Trophoblast cell (in vitro differentiated cells and primary cell): Measurements from ENCODE around the gene MRPS31.
"Not testable (repeated sequence)": the region's sequence is repeated elsewhere in the genome, so short reads cannot be mapped to it uniquely, and the experiment has no call there.

Experiments used
- DNase-seq, 2 donors: peaks; one replicate each; pipeline ENCODE4 v3.0.0-alpha.2; 2016
- H2AFZ ChIP-seq: 2 replicates; pipeline ENCODE4 v1.6.1; 2013; ENCODE audit warnings: low read length, moderate library complexity, mild to moderate bottlenecking; ENCODE audit not compliant: insufficient read depth, poor library complexity
- H2AK5ac ChIP-seq: 2 replicates; pipeline ENCODE4 v1.6.1; 2013; ENCODE audit warnings: mild to moderate bottlenecking, low read length
- H2BK120ac ChIP-seq: 2 replicates; pipeline ENCODE4 v1.6.1; 2013; ENCODE audit warnings: low read length, mild to moderate bottlenecking, moderate library complexity; ENCODE audit not compliant: insufficient read depth, poor library complexity
- H2BK12ac ChIP-seq: 2 replicates; pipeline ENCODE4 v1.6.1; 2013; ENCODE audit warnings: mild to moderate bottlenecking, low read length, moderate library complexity
- H2BK5ac ChIP-seq: 2 replicates; pipeline ENCODE4 v1.6.1; 2013; ENCODE audit warnings: low read length, low read depth, moderate library complexity, mild to moderate bottlenecking; ENCODE audit not compliant: poor library complexity
- H3K14ac ChIP-seq: 2 replicates; pipeline ENCODE4 v1.6.1; 2013; ENCODE audit warnings: mild to moderate bottlenecking, low read length
- H3K18ac ChIP-seq: 2 replicates; pipeline ENCODE4 v1.6.1; 2013; ENCODE audit warnings: mild to moderate bottlenecking, low read length
- H3K23ac ChIP-seq: 2 replicates; pipeline ENCODE4 v1.6.1; 2013; ENCODE audit warnings: low read length
- H3K27ac ChIP-seq: 2 replicates; pipeline ENCODE4 v1.5.1; 2013; ENCODE audit warnings: low read depth, mild to moderate bottlenecking, inconsistent platforms, low read length, moderate library complexity
- H3K27me3 ChIP-seq: 2 replicates; pipeline ENCODE4 v1.6.1; 2013; ENCODE audit warnings: inconsistent platforms, mild to moderate bottlenecking, low read length, moderate library complexity; ENCODE audit not compliant: insufficient read depth
- H3K36me3 ChIP-seq, 2 experiments: 1 replicate in 1 of 2; 2 replicates in 1 of 2; pipeline ENCODE4 v1.6.1; 2013; ENCODE audit warnings: low read length in 2 of 2, mild to moderate bottlenecking in 2 of 2, moderate library complexity in 1 of 2; ENCODE audit not compliant: insufficient read depth in 2 of 2, control insufficient read depth in 1 of 2
- H3K4ac ChIP-seq: 2 replicates; pipeline ENCODE4 v1.6.1; 2013; ENCODE audit warnings: low read depth, mild to moderate bottlenecking, low read length, moderate library complexity
- H3K4me1 ChIP-seq, 2 experiments: 1 replicate in 1 of 2; 2 replicates in 1 of 2; pipeline ENCODE4 v1.6.1; 2013; ENCODE audit warnings: low read length in 2 of 2, mild to moderate bottlenecking in 2 of 2, moderate library complexity in 1 of 2; ENCODE audit not compliant: insufficient read depth in 2 of 2, control insufficient read depth in 1 of 2
- H3K4me2 ChIP-seq: 2 replicates; pipeline ENCODE4 v1.6.1; 2013; ENCODE audit warnings: inconsistent platforms, mild to moderate bottlenecking, low read length, moderate library complexity
- H3K4me3 ChIP-seq: 2 replicates; pipeline ENCODE4 v1.5.1; 2013; ENCODE audit warnings: mild to moderate bottlenecking, low read depth, low read length, inconsistent platforms
- H3K79me1 ChIP-seq: one replicate; pipeline ENCODE4 v1.6.1; 2013; ENCODE audit warnings: low read length
- H3K79me2 ChIP-seq: 2 replicates; pipeline ENCODE4 v1.6.1; 2013; ENCODE audit warnings: low read length, mild to moderate bottlenecking; ENCODE audit not compliant: control insufficient read depth, insufficient read depth, poor library complexity
- H3K9ac ChIP-seq: 2 replicates; pipeline ENCODE4 v1.6.1; 2013; ENCODE audit warnings: mild to moderate bottlenecking, low read length
- H3K9me3 ChIP-seq: 2 replicates; pipeline ENCODE4 v1.6.1; 2013; ENCODE audit warnings: low read depth, mild to moderate bottlenecking, control low read depth, inconsistent platforms, low read length; ENCODE audit not compliant: insufficient read depth
- H4K12ac ChIP-seq: 2 replicates; pipeline ENCODE4 v1.6.1; 2013; ENCODE audit warnings: low read depth, mild to moderate bottlenecking, low read length, moderate library complexity
- H4K8ac ChIP-seq: 2 replicates; pipeline ENCODE4 v1.6.1; 2013; ENCODE audit warnings: low read depth, mild to moderate bottlenecking, low read length, moderate library complexity
- H4K91ac ChIP-seq: one replicate; pipeline ENCODE4 v1.6.1; 2013; ENCODE audit warnings: low read depth, mild to moderate bottlenecking, low read length, moderate library complexity
- WGBS: extraction: QIAGEN DNeasy Blood & Tissue Kit; methylation state at CpG from one replicate; pipeline ENCODE4 v1.1.7; 2013; ENCODE audit warnings: missing lambda C conversion rate; ENCODE audit not compliant: insufficient read length, insufficient coverage; ENCODE audit errors: extremely low coverage; 5-methylcytosine and 5-hydroxymethylcytosine counted together

Gene MRPS31

DNA sequence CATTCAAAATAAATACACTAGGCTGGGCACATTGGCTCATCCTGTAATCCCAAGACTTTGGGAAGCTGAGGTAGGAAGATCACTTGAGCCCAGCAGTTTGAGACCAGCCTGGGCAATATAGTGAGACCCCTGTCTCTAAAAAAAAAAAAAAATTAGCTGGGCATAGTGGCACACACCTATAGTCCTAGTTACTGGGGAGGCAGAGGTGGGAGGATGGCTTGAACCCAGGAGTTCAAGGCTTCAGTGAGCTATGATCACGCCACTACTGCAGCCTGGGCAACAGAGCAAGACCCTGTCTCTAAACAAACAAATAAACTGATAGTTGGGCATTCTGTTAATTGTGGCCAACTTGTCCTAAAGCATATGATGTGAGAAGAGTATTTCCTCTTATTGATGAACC lies 12.0 kb upstream of the MRPS31 start:
- H3K14ac ChIP-seq, H2AFZ ChIP-seq, H3K4me3 ChIP-seq, H3K79me2 ChIP-seq, H2BK12ac ChIP-seq, H4K8ac ChIP-seq, H2AK5ac ChIP-seq, H3K27me3 ChIP-seq, H4K91ac ChIP-seq, H3K79me1 ChIP-seq, H2BK120ac ChIP-seq, H3K18ac ChIP-seq, H3K27ac ChIP-seq, H4K12ac ChIP-seq, H3K23ac ChIP-seq, H3K9me3 ChIP-seq, H3K36me3 ChIP-seq, H3K9ac ChIP-seq, H3K4ac ChIP-seq, DNase-seq, H3K4me2 ChIP-seq, H2BK5ac ChIP-seq, H3K4me1 ChIP-seq: not testable (repeated sequence)
- WGBS, result no CpG with 5 or more reads among the region's 1 CpG

DNA sequence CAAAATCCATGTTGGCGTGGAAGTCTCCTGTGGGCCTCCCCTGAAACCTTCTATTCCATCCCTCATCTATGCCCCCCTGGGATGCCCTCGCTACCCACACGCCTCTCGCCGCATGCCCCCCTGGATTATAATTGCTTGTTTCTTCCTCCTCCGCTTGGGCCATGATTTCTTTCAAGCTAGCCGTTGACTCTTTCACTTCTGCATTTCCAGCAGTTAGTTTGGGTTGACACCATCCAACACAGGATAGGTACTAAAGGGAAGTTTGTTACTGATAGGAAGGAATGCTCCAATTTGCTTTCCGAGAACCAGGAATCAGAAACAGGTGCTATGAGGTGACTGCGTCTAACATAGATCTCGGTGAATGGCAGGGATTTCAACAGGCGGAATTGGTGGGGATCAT lies 10.7 kb upstream of the MRPS31 start:
- no peaks in the 10 kb centered on the region for H3K79me1 ChIP-seq
- no peak overlapping the region for H3K9ac ChIP-seq
- no CpG with 5 or more reads among the region's 11 CpGs for WGBS
- no peak overlapping the region for H4K91ac ChIP-seq
- no peak overlapping the region for H3K4ac ChIP-seq
- no peak overlapping the region for H3K14ac ChIP-seq
- no peak overlapping the region for H2BK5ac ChIP-seq
- no peaks in the 10 kb centered on the region for H3K79me2 ChIP-seq
- no peak overlapping the region for H2BK120ac ChIP-seq
- H3K27ac ChIP-seq, result no peak overlapping the region
- no peak overlapping the region for H3K4me3 ChIP-seq
- no peak overlapping the region for H2AK5ac ChIP-seq
- no peak overlapping the region for H2AFZ ChIP-seq
- H2BK12ac ChIP-seq, result no peak overlapping the region
- H3K36me3 ChIP-seq, result no peaks in the 10 kb centered on the region
- H3K4me2 ChIP-seq, result no peak overlapping the region
- DNase-seq, result no peak
- no peaks in the 10 kb centered on the region for H3K27me3 ChIP-seq
- no peak overlapping the region for H4K8ac ChIP-seq
- H3K23ac ChIP-seq, result no peak overlapping the region
- H4K12ac ChIP-seq, result no peak overlapping the region
- H3K9me3 ChIP-seq, result no peaks in the 10 kb centered on the region
- H3K4me1 ChIP-seq, result peaks cover under 1 to 2% of the 10 kb centered on the region in 2 experiments
- no peak overlapping the region for H3K18ac ChIP-seq

DNA sequence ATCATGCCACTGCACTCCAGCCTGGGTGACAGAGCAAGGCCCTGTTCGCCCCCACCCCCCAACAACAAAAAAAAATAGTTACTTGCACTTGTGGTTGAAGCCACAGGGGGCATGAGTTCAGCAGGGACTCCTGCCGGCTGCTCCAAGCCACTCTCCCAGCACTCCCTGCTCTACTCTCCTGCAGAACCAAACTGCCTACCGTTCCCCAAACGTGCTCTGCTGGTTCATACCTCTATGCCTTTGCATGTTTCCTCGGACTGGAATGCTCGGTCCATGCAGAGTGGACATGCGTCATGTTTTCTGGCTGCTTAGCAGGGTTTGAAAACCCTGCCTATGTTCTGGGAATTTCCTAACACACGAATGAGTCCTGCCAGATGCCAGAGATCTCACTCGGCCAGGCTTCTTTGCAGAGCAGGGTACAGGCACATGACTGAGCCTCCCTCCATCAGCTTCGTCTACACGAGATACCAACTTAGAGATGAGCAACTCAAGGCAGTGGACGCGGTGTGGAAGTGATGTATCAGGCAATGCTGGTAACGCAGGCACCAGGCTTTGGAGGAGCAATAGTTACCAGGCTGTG lies 9.9 kb upstream of the MRPS31 start:
- Histone ChIP-seq H3K9me3 (no peaks in the 10 kb centered on the region), H2BK120ac (no peak overlapping the region), H3K4ac (no peak overlapping the region), H2AFZ (no peak overlapping the region), H3K79me1 (no peaks in the 10 kb centered on the region), H4K91ac (no peak overlapping the region), H3K27me3 (no peaks in the 10 kb centered on the region), H3K4me1 (peaks cover 2 to 3% of the 10 kb centered on the region in 2 experiments), H3K14ac (no peak overlapping the region), H3K79me2 (no peaks in the 10 kb centered on the region), H3K36me3 (no peaks in the 10 kb centered on the region), H3K27ac (no peak overlapping the region), H2BK12ac (no peak overlapping the region), H3K23ac (no peak overlapping the region), H3K9ac (no peak overlapping the region), H2AK5ac (no peak overlapping the region), H3K4me2 (no peak overlapping the region), H3K4me3 (no peak overlapping the region), H3K18ac (no peak overlapping the region), H2BK5ac (no peak overlapping the region), H4K12ac (no peak overlapping the region), H4K8ac (no peak overlapping the region)
- DNase-seq, result peak; percentile 97 to 98
- WGBS, result no CpG with 5 or more reads among the region's 14 CpGs

DNA sequence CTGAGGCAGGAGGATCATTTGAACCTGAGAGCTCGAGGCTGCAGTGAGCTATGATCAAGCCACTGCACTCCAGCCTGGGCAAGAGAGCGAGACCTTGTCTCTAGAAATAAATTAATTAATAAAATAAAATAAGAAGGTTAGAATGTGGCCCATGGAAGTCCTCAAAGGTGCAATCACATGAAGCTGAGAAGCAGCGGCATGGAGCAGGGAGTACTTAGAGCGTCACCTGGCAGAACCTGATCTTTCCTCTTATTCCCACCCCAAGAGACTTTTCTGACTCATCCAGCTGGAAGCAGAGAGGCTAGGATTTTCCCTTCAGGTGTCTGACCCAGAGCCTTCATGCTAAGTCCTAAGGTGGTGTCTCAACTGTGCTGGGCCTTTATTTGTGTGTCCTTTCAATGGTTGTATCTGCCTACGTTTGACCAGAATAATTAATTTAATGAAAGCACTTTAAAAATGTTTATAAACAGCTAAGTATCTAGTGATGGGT lies 8.9 kb upstream of the MRPS31 start:
- Histone ChIP-seq H4K91ac (no peak overlapping the region), H3K27me3 (no peaks in the 10 kb centered on the region), H3K9ac (no peak overlapping the region), H3K23ac (no peak overlapping the region), H3K79me1 (no peaks in the 10 kb centered on the region), H4K12ac (no peak overlapping the region), H2AFZ (no peak overlapping the region), H2BK5ac (no peak overlapping the region), H3K36me3 (no peaks in the 10 kb centered on the region), H3K4me3 (no peak overlapping the region), H3K27ac (no peak overlapping the region), H3K79me2 (no peaks in the 10 kb centered on the region), H3K9me3 (no peaks in the 10 kb centered on the region), H3K18ac (no peak overlapping the region), H4K8ac (no peak overlapping the region), H2BK12ac (no peak overlapping the region), H3K14ac (no peak overlapping the region), H3K4me1 (peaks cover 2 to 3% of the 10 kb centered on the region in 2 experiments), H2BK120ac (no peak overlapping the region), H3K4ac (no peak overlapping the region), H3K4me2 (no peak overlapping the region), H2AK5ac (no peak overlapping the region)
- peak; percentile 89 to 91 for DNase-seq
- no CpG with 5 or more reads among the region's 5 CpGs for WGBS
